Neural progenitor cell (in vitro differentiated cells): ENCODE results near the gene KRT222. TPM values are rescaled to one million over a fixed set of nuclear protein-coding genes. Genes with fewer than 3 reads are reported as not detected.

Experiments used
- DNase-seq: peaks from one replicate; pipeline ENCODE4 v3.0.0-alpha.2; 2016; ENCODE audit warnings: low spot score
- H2AFZ ChIP-seq: fragments of 200-600 bp; sonication (generic); replicated peaks from 2 replicates; pipeline ENCODE4 v1.6.1; 2016; ENCODE audit warnings: antibody characterized with exemption
- H3F3A ChIP-seq: fragments of 200-600 bp; sonication (generic); 2 replicates; pipeline ENCODE4 v1.6.1; 2016; ENCODE audit warnings: antibody characterized with exemption, low read depth
- H3K27ac ChIP-seq: fragments of 200-600 bp; sonication (generic); 2 replicates; pipeline ENCODE4 v1.5.1; 2016; ENCODE audit warnings: mild to moderate bottlenecking
- H3K27me3 ChIP-seq: fragments of 200-600 bp; sonication (generic); 2 replicates; pipeline ENCODE4 v1.6.1; 2016; ENCODE audit warnings: mild to moderate bottlenecking, moderate library complexity
- H3K36me3 ChIP-seq: fragments of 200-600 bp; sonication (generic); 2 replicates; pipeline ENCODE4 v1.5.1; 2016
- H3K4me1 ChIP-seq: fragments of 200-600 bp; sonication (generic); 2 replicates; pipeline ENCODE4 v1.6.1; 2016; ENCODE audit warnings: mixed run types
- H3K4me2 ChIP-seq: fragments of 200-600 bp; sonication (generic); 2 replicates; pipeline ENCODE4 v1.6.1; 2016
- H3K4me3 ChIP-seq: fragments of 200-600 bp; sonication (generic); 2 replicates; pipeline ENCODE4 v1.5.1; 2016
- H3K79me2 ChIP-seq: fragments of 200-600 bp; sonication (generic); 2 replicates; pipeline ENCODE4 v1.6.1; 2016; ENCODE audit warnings: low read depth
- H3K9ac ChIP-seq: fragments of 200-600 bp; sonication (generic); 2 replicates; pipeline ENCODE4 v1.6.1; 2016
- H3K9me3 ChIP-seq: fragments of 200-600 bp; sonication (generic); 2 replicates; pipeline ENCODE4 v1.5.1; 2016; ENCODE audit warnings: low read depth
- H4K20me1 ChIP-seq: fragments of 200-600 bp; sonication (generic); 2 replicates; pipeline ENCODE4 v1.6.1; 2016; ENCODE audit warnings: low read depth
- H3K27ac Mint-ChIP-seq: 3 replicates; pipeline ENCODE4 v1.8.0; 2021; ENCODE audit warnings: mixed read lengths
- H3K27me3 Mint-ChIP-seq: 2 replicates; pipeline ENCODE4 v1.8.0; 2022; ENCODE audit warnings: low read depth, mild to moderate bottlenecking, inconsistent platforms, moderate library complexity, mixed read lengths; ENCODE audit not compliant: insufficient read depth
- H3K36me3 Mint-ChIP-seq: 3 replicates; pipeline ENCODE4 v1.8.0; 2021; ENCODE audit warnings: mixed read lengths
- H3K4me1 Mint-ChIP-seq: 3 replicates; pipeline ENCODE4 v1.8.0; 2021; ENCODE audit warnings: mixed read lengths
- H3K4me3 Mint-ChIP-seq: 3 replicates; pipeline ENCODE4 v1.8.0; 2021; ENCODE audit warnings: mild to moderate bottlenecking, moderate library complexity, mixed read lengths
- H3K9me3 Mint-ChIP-seq: 3 replicates; pipeline ENCODE4 v1.8.0; 2020; ENCODE audit warnings: mixed read lengths
- CTCF ChIP-seq: fragments of 200-600 bp; sonication (generic); IDR thresholded peaks from 2 replicates; pipeline ENCODE4 v1.5.1; 2017; ENCODE audit warnings: antibody characterized with exemption, mild to moderate bottlenecking
- EZH2 ChIP-seq: fragments of 200-600 bp; sonication (generic); IDR thresholded peaks from 2 replicates; pipeline ENCODE4 v1.6.1; 2017; ENCODE audit warnings: antibody characterized with exemption, mild to moderate bottlenecking, moderate library complexity
- EZH2phosphoT487 ChIP-seq: fragments of 200-600 bp; sonication (generic); IDR thresholded peaks from 2 replicates; pipeline ENCODE4 v1.6.1; 2017; ENCODE audit warnings: antibody characterized with exemption
- total RNA-seq: library from RNA; depleted of rRNA; stranded (reverse); fragments of >200 nt; gene quantifications from 2 replicates; pipeline ENCODE4 v1.2.3, GENCODE V29; 2015; ENCODE audit warnings: low replicate concordance

KRT222 gene
- total RNA-seq, 1 donor from 2014 or later, result 0.39 TPM

- no peak overlapping the region for H3K4me3 Mint-ChIP-seq
- no peaks in the 10 kb centered on the region for H3K4me1 ChIP-seq
- no peaks in the 10 kb centered on the region for H3K27me3 ChIP-seq
- H2AFZ ChIP-seq, result no peak overlapping the region
- H3K9me3 ChIP-seq, result no peaks in the 10 kb centered on the region
- H3K27ac ChIP-seq, result no peak overlapping the region
- peaks cover 19% of the 10 kb centered on the region for H4K20me1 ChIP-seq
- no peaks in the 10 kb centered on the region for H3F3A ChIP-seq
- H3K36me3 Mint-ChIP-seq, result peaks cover 28% of the 10 kb centered on the region
- no peak for DNase-seq
- H3K9ac ChIP-seq, result no peak overlapping the region
- H3K9me3 Mint-ChIP-seq, result no peaks in the 10 kb centered on the region
- H3K4me1 Mint-ChIP-seq, result no peaks in the 10 kb centered on the region
- H3K27ac Mint-ChIP-seq, result no peak overlapping the region
- H3K27me3 Mint-ChIP-seq, result no peaks in the 10 kb centered on the region
- H3K4me2 ChIP-seq, result no peak overlapping the region
- TF ChIP-seq CTCF (no peak), EZH2phosphoT487 (no peak), EZH2 (no peak)
- H3K36me3 ChIP-seq, result peaks cover 65% of the 10 kb centered on the region
- H3K4me3 ChIP-seq, result no peak overlapping the region
- H3K79me2 ChIP-seq, result peaks cover 12% of the 10 kb centered on the region
Measured at GRCh38 chr17:40633871-40634270, 31.1 kb downstream of the KRT222 start.

- Mint-ChIP-seq H3K36me3 (peaks cover 24% of the 10 kb centered on the region), H3K4me1 (no peaks in the 10 kb centered on the region), H3K27ac (no peak overlapping the region), H3K9me3 (no peaks in the 10 kb centered on the region), H3K4me3 (no peak overlapping the region), H3K27me3 (no peaks in the 10 kb centered on the region)
- H3K27me3 ChIP-seq, result no peaks in the 10 kb centered on the region
- no peaks in the 10 kb centered on the region for H3K4me1 ChIP-seq
- no peak overlapping the region for H3K4me3 ChIP-seq
- H2AFZ ChIP-seq, result no peak overlapping the region
- H3K9me3 ChIP-seq, result no peaks in the 10 kb centered on the region
- H3K79me2 ChIP-seq, result no peaks in the 10 kb centered on the region
- H3K4me2 ChIP-seq, result no peak overlapping the region
- peaks cover 4% of the 10 kb centered on the region for H4K20me1 ChIP-seq
- H3K36me3 ChIP-seq, result peaks cover 75% of the 10 kb centered on the region
- no peak for TF ChIP-seq EZH2
- no peak for TF ChIP-seq CTCF
- no peak for TF ChIP-seq EZH2phosphoT487
- peaks cover 12% of the 10 kb centered on the region for H3F3A ChIP-seq
- H3K27ac ChIP-seq, result no peak overlapping the region
- DNase-seq, result no peak
- H3K9ac ChIP-seq, result no peak overlapping the region
Measured at GRCh38 chr17:40632216-40632615, 32.8 kb downstream of the KRT222 start.

GRCh38 chr17:40629842-40630241, 35.1 kb downstream of the KRT222 start:
- Histone ChIP-seq H3K27me3 (no peaks in the 10 kb centered on the region), H3K4me3 (no peak overlapping the region), H2AFZ (no peak overlapping the region), H3K4me1 (no peaks in the 10 kb centered on the region), H3K79me2 (no peaks in the 10 kb centered on the region), H3K36me3 (peaks cover 54% of the 10 kb centered on the region), H3K27ac (no peak overlapping the region), H3K4me2 (no peak overlapping the region), H3K9me3 (no peaks in the 10 kb centered on the region), H3F3A (peaks cover 21% of the 10 kb centered on the region), H3K9ac (no peak overlapping the region), H4K20me1 (peaks cover 6% of the 10 kb centered on the region)
- no peaks in the 10 kb centered on the region for H3K4me1 Mint-ChIP-seq
- H3K27ac Mint-ChIP-seq, result no peak overlapping the region
- TF ChIP-seq EZH2phosphoT487 (no peak), CTCF (no peak), EZH2 (no peak)
- H3K9me3 Mint-ChIP-seq, result no peaks in the 10 kb centered on the region
- no peak for DNase-seq
- H3K36me3 Mint-ChIP-seq, result peaks cover 14% of the 10 kb centered on the region
- H3K4me3 Mint-ChIP-seq, result no peak overlapping the region
- H3K27me3 Mint-ChIP-seq, result no peaks in the 10 kb centered on the region
